Fibroblast of skin of left quadriceps (primary cell): ENCODE data around the gene CLEC3B.
A peak's percentile ranks its signal among the peaks of the same experiment; 100 is the strongest.

Source experiments
- DNase-seq, 2 experiments: peaks; one replicate each; pipeline ENCODE4 v3.0.0-alpha.2; 2013; ENCODE audit warnings: low read depth in 2 of 2

Gene CLEC3B

GRCh38 chr3:45003406-45003805, 22.7 kb upstream of the CLEC3B start:
- DNase-seq, result no peak

GRCh38 chr3:45003859-45004258, 22.2 kb upstream of the CLEC3B start:
- no peak for DNase-seq

- DNase-seq, result no peak
Observed at GRCh38 chr3:45007091-45007490, 19.0 kb upstream of the CLEC3B start.

DNA sequence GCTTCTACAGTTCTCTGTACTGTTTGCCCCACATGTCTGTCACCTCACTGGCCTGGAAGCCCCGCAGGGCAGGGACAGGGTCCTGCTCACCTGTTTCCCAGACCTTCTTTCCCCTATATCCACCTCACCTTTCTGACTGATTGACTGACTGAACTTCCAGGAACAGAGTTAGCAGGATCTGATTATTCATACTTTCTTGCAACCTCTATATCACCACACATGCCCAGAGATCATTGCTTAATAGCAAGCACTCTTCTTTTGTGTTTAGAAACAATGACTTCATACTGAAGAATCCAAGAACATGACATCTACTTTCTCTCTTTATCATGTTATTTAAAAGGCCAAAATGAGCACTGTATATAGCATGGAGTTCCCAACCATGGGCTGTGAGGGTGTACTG, 18.0 kb upstream of the CLEC3B start:
- no peak for DNase-seq

DNA sequence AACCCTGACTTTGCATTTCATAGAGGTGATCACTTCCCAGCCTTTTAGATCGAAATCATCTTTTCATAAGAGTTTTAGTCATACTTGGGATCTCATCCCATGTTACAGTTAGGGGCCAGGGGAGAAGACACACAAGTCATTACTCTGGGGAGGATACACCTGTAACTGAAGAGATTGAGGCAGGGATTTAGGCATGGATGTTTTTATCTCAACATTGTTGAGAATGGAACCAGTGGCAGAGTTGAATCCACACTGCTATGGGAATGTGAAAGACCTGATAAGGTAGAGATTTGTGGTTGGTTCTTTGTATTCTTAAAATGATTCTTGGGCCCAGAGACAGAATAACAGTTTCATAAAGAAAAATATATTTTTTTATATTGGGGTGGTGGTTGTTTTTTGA, 16.2 kb upstream of the CLEC3B start:
- no peak for DNase-seq

DNA sequence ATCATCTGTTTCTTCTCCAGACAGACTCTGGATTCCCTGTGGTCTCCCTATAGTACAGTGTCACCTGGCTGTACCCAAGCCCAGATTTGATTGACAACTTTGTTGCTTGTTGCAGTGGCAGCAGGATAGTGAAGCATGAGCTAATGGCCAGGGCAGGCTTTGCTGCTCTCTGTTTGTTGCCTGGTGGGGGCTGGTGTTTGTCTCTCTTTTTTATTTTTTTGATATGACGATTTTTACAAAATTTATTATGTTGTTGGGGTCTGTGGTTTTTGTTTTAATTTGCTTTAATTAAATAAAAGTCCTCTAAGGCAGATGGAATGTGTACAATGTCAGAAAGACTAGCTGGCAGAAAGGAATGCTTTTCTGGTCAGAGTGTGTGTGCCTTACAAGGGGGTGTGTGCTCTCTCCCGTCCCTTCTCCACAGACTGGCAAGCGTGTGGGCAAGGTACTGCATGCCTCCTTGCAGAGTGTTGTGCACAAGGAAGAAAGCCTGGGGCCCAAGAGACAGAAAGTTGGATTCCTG, 15.2 kb upstream of the CLEC3B start:
- peak; percentile 86 to 87 for DNase-seq

DNA sequence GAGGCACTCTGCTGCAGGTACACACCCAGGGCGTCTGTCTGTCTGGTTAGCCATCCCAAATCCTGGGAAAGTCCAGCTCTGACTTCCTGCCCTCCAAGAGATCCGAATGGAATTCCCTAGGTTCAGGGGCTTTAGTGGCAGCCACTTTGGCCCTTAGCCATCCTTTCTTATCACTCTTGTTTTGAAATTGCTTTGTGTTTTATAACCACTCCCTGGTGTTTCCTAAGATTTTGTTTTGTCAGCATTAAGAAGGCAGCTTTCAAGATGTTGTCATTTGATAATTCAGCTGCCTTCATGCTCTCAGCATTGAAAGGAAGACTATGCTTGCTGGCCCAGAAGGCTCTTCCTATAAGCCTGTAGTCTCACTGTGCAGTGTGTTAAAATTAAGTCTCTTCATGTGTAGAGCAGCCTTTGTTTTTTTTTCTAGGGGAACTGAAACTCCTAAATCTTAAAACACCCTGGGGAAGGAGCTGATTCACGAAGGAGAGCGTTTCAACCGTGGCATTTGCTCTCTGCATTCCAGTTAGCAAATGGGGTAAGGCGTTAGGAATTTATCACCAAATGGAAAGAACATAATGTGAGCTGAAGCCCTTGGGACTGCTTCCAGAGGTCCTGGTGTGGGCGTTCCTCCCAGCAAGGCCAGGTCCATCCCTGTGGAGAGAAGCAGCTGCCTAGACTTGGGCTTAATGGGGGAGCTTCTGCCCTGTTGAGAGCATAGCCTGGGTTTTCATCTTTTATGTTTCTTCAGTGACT, 14.2 kb upstream of the CLEC3B start:
- DNase-seq, result peak; percentile 96

GRCh38 chr3:45012577-45012976, 13.5 kb upstream of the CLEC3B start:
- no peak for DNase-seq

- DNase-seq, result no peak
Observed at GRCh38 chr3:45016916-45017315, 9.2 kb upstream of the CLEC3B start.

DNA sequence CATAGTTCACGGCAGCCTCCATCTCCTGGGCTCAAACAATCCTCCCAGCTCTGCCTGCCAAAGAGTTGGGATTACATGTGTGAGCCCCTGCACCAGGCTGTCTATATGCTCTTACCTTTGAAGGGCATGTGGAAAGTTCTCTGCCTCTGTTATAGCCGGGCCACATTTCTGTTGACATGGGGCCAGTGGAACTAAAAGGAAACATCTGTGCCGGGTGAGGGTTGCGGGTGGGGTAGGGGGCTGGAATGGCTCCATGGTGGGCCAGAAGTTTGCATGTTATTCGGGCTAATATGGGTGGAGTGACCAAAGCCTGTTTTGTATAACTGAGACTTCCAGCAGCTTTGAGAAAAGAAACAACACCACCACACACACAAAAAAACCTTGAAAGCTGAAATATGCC, 8.3 kb upstream of the CLEC3B start:
- no peak for DNase-seq

GRCh38 chr3:45020534-45020933, 5.6 kb upstream of the CLEC3B start:
- no peak for DNase-seq

DNA sequence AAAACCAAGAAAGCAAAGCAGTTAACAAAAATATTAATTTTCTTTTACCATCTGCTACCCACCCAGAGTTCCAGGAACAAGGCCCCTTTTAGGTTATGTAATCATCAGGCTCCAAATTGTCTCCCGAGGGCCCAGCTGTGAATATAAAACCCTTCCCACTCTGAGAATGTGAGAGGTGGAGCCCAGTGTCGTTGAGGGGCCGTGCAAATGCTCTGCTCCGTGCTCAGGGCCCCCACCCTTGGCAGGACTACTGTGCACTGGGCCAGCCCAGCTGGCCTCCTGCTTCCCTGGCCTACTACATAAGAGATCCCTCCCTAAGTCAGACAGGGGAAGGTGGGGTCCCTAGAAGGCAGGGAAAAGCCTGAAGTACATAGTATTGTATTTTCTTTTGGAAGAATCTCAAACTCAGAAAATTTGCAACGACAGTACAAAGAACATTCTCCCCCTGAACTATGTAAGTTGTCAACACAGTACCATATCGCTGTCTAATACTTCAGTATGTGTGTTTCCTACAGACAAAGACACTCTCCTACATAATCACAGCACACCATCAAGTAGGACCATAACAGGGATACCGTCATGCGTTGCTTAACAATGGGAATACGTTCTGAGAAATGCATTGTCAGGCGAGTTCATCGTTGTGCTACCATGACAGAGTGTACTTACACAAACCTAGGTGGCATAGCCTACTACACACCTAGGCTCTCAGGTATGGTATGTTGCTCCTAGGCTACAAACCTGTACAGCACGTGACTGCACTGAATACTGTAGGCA, 4.4 kb upstream of the CLEC3B start:
- no peak for DNase-seq

- DNase-seq, result no peak
Observed at GRCh38 chr3:45023675-45024074, 2.4 kb upstream of the CLEC3B start.

GRCh38 chr3:45024542-45025255, 1.4 kb upstream of the CLEC3B start:
- no peak for DNase-seq

GRCh38 chr3:45026957-45027356, 854 bp downstream of the CLEC3B start:
- DNase-seq, result no peak

- DNase-seq, result no peak
Observed at GRCh38 chr3:45027441-45027840, 1.3 kb downstream of the CLEC3B start.

DNA sequence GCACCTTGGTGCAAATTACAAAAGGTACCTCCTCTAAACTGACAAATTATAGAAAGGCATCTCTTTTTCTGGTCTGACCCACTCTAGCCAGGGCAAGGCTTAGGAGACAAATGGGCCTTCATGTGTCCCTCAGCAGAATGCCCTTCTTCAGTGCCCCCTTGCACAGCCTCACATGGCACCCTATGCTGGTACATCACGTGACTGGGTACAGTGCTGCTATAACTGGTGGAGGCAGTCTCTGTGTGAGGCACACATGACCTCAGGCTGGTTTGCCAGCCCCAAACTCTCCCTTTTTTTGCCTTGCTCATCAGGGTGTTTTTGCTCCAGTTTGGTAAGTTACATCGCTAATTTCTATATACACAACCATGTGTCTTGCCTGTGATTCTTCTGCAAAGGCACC, 3.1 kb downstream of the CLEC3B start:
- no peak for DNase-seq

DNA sequence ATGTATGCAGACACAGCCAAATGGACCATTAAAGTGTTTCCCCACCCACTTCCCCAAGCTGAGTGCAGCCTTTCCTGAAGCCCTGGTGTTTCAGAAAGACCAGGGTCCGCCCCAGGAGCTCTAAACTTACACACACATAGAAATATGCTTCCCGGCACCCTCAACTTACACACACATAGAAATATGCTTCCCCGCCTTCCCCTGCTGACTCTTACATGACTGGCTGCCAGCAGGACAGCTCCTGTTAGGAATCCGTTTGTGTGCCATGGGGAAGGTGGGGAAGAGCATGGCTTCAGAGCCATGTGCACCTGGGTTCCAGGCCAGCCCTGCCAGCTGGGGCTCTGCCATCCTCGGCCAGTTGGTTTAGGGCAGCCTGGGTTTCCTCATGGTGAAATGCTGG, 3.6 kb downstream of the CLEC3B start:
- peak in 1 of 2 experiments; percentile 51 for DNase-seq

DNA sequence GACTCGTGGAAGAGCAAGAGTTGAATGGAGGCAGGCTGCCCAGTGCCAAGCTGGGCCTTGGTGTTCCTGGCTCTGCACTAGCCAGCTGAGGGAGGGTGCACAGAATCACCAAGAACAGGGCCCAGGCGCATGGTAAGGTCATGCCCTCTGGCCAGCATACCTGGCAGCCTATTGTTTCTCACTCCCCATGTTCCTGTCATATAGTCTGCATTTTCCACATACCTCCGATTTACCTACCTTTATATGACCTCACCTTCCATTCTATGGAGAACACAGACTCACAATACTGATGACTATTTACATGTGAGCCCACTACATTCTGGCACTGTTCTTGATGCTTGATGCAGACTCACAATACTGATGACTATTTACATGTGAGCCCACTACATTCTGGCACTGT, 5.4 kb downstream of the CLEC3B start:
- DNase-seq, result no peak

DNA sequence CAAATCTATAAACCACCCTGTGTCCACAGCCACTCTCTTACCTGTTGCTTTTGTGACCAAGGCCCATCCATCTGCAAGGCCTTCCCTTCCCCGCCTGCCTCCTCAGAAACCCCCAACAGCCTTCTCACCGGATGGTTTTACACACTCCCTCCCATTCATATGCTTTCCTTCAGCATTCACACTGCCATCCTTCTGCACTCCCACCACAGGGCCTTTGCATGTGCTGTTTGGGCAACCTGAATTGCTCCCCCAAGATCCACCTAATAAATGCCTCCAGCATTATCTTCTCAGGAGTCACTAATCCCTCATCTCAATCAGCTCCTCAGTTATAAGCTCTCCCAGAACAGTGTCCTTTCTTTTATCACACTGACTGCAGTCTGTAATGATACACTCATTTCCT, 6.0 kb downstream of the CLEC3B start:
- DNase-seq, result no peak

DNA sequence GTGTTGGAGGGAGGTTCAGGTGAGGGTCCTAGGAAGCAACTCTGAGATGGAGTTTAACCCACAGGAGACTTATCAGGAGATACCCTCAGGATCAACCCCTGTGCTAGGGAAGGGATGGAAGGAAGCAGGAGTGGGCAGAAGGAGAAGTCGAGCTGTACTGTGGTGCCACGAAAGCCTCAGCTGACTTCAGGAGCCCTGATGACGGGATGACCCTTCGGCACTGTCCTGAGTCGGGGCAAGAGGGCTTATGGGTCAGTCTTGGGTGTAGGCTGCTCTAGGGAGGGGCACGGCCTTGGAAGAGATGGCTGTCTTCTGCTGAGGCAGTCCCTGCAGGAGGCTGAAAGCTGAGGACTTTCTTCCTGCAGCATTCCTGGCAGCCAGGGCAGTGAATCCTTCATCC, 7.7 kb downstream of the CLEC3B start:
- DNase-seq, result no peak

DNA sequence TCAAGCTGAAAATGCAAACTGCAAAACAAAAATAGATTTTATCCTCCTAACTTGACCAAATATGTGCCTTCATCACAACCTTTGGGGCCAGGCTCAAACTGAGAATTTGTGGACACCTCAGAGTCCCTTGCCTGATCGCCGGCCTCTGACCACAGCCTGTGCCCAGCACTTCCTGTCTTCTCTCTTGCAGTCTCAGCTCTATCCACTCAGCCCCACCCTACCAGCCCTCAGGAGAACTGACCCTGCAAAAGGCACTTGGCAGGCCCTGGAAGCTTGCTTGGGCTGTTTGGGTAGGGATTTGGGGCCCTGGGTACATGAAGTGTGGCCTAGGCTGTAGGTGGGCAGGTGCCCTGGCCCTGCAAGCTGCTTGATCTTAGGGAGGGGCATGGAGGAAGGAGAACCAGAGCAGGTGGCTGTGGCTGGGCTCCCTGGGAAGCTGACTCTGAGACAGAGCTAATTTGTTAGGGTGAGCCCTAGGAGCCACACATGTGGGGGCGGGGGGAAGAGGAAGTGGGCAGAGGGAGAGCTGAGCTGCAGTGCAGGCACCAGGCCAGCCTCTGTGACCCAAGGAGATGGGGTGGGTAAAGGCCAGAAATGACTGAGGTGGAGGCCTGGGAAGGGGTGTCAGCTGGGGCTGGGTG, 8.6 kb downstream of the CLEC3B start:
- DNase-seq, result no peak
